GM12864 (cell line): ENCODE measurements around the gene PPM1B.

Experiments
- DNase-seq: peaks from one replicate; pipeline ENCODE4 v3.0.0-alpha.2; 2011; ENCODE audit warnings: low read depth
- H3K4me3 ChIP-seq: 2 replicates; pipeline ENCODE4 v1.5.1; 2011; ENCODE audit warnings: mild to moderate bottlenecking, low read depth, low read length, control low read depth
- TF ChIP-seq, protein P1 (sequence below): IDR thresholded peaks from 2 replicates; pipeline ENCODE4 v1.5.1; 2011; ENCODE audit warnings: low read depth, mild to moderate bottlenecking, moderate library complexity, low read length, control low read depth, inconsistent platforms; ENCODE audit errors: missing control alignments

Gene PPM1B

DNA sequence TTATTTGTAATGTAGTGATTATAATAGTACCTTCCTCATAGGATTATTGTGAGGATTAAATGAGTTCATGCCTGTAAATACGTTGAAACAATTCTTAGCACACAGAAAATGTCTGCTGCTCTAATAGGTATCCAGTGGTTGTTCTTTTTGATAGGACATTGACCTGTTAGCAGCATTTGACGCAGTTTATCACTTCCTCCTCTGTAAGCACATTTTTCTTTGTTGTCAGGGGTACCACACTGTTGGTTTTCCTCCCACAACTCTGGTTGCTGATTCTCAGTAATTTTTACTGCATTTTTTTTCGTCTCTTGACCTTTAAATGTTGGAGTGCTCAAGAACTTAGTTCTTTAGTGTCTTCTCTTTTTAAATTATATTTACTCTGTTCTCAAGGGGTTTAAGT is 15.4 kb downstream of the PPM1B start:
- TF ChIP-seq, protein P1, sequence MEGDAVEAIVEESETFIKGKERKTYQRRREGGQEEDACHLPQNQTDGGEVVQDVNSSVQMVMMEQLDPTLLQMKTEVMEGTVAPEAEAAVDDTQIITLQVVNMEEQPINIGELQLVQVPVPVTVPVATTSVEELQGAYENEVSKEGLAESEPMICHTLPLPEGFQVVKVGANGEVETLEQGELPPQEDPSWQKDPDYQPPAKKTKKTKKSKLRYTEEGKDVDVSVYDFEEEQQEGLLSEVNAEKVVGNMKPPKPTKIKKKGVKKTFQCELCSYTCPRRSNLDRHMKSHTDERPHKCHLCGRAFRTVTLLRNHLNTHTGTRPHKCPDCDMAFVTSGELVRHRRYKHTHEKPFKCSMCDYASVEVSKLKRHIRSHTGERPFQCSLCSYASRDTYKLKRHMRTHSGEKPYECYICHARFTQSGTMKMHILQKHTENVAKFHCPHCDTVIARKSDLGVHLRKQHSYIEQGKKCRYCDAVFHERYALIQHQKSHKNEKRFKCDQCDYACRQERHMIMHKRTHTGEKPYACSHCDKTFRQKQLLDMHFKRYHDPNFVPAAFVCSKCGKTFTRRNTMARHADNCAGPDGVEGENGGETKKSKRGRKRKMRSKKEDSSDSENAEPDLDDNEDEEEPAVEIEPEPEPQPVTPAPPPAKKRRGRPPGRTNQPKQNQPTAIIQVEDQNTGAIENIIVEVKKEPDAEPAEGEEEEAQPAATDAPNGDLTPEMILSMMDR, result no peak
- no peak for DNase-seq

DNA sequence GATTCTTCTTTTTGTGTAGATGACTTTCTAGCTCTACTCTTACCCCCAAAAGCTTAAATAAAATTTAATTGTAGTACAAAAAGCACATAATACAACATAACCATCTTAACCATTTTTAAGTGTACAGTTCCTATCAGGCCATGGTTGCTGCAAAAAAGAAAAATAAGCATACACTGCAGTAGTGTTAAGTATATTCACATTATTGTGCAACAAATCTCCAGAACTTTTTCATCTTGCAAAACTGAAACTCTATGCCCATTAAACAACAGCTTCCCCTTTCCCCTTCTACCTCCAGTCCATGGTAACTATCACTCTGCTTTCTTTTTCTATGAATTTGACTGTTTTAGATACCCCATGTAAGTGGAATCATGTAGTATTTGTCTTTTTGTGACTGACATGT is 18.1 kb downstream of the PPM1B start:
- TF ChIP-seq, protein P1, result no peak
- no peak for DNase-seq
- no peak overlapping the region for H3K4me3 ChIP-seq

More for the DNA sequence above, 15.4 kb downstream of the PPM1B start:
- no peak overlapping the region for H3K4me3 ChIP-seq

DNA sequence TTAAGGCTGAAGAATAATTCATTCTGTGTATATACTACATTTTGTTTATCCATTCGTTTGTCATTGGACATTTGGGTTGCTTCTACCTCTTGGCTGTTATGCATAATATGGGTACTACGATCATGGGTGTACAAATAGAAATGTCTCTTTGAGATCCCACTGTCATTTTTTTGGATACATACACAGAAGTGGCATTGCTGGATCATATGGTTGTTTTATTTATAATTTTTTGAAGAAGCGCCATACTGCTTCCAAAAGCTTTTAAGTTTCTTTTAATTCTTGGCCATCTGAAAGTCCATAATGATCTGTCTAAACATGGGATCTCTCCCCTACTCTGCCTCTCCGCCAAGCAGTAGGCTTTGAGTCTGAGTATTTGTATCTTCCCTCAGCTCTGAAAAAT is 18.6 kb downstream of the PPM1B start:
- TF ChIP-seq, protein P1, result no peak
- DNase-seq, result no peak
- no peak overlapping the region for H3K4me3 ChIP-seq

DNA sequence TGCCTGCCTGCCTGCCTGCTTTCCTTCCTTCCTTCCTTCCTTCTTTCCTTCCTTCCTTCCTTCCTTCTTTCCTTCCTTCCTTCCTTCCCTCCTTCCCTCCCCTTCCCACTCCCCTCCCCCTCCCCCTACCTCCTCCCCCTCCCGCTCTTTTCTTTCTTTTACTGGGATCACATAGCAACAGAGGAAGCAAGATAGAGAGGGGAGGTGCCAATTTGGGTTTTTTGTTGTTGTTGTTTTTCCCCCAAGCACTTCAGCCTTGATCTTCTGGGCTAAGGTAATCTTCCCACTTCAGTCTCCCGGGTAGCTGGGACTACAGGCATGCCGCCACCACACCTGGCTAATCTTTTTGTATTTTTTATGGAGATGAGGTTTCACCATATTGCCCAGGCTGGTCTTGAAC is 20.0 kb downstream of the PPM1B start:
- H3K4me3 ChIP-seq, result no peak overlapping the region
- DNase-seq, result no peak
- TF ChIP-seq, protein P1, result no peak

DNA sequence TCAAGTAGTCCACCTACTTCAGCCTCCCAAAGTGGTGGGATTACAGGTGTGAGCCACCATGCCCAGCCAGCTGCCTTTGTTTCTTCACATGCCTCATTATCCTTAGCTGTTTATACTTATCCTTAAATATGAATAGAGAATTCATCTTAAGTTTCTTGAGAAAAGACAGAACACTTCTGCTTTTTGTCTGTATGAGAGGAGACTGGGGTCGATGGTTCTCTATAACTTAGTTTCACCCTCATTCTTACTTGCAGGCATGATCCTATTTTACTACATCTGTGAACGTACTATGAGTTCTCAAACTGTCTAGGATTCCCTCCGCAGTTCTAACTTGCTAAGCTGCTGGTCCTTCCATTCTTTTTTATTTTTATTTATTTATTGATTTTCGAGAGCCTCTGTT is 20.4 kb downstream of the PPM1B start:
- no peak overlapping the region for H3K4me3 ChIP-seq
- no peak for DNase-seq
- TF ChIP-seq, protein P1, result no peak

DNA sequence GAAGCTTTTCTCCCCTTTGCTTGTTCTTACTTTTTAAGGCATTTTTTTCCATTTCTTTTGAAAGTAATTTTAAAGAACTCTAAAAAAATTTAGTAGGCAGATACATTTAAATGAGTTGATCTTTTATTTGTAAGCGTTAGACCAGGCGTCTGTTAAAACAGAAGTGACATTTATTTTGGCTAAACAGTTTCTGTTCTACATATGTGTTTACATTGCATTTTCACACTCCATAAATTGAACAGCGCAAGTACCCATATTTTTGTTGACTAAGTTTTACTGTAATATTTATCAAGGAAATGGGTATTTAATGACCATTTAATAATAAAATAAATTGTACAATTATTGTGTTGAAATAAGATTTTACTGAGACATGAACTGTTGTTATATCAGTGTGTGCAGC is 21.9 kb downstream of the PPM1B start:
- TF ChIP-seq, protein P1, result no peak
- H3K4me3 ChIP-seq, result no peak overlapping the region
- no peak for DNase-seq

DNA sequence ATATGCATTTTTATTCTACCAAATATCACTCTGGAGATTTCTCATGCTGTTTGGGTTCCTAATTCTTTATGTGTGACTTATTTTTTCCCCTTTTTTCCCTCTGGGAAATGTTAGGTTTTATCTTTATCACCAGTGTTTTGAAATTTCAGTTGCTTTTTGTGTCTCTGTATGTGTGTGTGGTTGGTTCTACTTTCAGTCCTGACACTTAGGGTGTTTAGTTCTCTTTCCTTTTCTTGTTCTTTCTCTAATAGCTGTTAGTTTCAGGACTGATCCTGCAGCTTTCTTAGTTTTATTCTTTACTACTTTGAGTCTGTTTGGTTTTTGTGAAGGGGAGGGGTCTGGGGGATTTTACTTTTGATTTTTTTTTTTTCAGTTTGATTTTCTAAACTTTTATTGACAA is 23.1 kb downstream of the PPM1B start:
- TF ChIP-seq, protein P1, result no peak
- DNase-seq, result peak; percentile 41
- H3K4me3 ChIP-seq, result no peak overlapping the region
